NT2/D1 (cell line): Measurements from ENCODE around the gene ZFHX3.

Source experiments
- DNase-seq: peaks from one replicate; pipeline ENCODE4 v3.0.0-alpha.2; 2011; ENCODE audit warnings: low read depth, low spot score
- H3K27me3 ChIP-seq: 2 replicates; pipeline ENCODE4 v1.6.0; 2011; ENCODE audit warnings: mild to moderate bottlenecking; ENCODE audit not compliant: insufficient read length, insufficient read depth
- H3K36me3 ChIP-seq: 2 replicates; pipeline ENCODE4 v1.6.1; 2011; ENCODE audit warnings: mild to moderate bottlenecking, low read length, mixed read lengths; ENCODE audit not compliant: insufficient read depth, insufficient read length
- H3K4me1 ChIP-seq: 2 replicates; pipeline ENCODE4 v1.5.1; 2011; ENCODE audit not compliant: insufficient read depth, insufficient read length
- H3K4me3 ChIP-seq: 2 replicates; pipeline ENCODE4 v1.5.1; 2011; ENCODE audit warnings: low read depth; ENCODE audit not compliant: insufficient read length
- H3K9ac ChIP-seq: 2 replicates; pipeline ENCODE4 v1.6.0; 2011; ENCODE audit warnings: low read depth; ENCODE audit not compliant: insufficient read length
- H3K9me3 ChIP-seq: 2 replicates; pipeline ENCODE4 v1.5.1; 2011; ENCODE audit warnings: mild to moderate bottlenecking, low read length; ENCODE audit not compliant: insufficient read depth
- SUZ12 ChIP-seq: IDR thresholded peaks from 2 replicates; pipeline ENCODE4 v1.6.1; 2011; ENCODE audit not compliant: insufficient read length, insufficient read depth; ENCODE audit errors: extremely low read depth
- YY1 ChIP-seq: IDR thresholded peaks from 2 replicates; pipeline ENCODE4 v1.6.1; 2011; ENCODE audit not compliant: insufficient read length, insufficient read depth
- ZNF274 ChIP-seq: IDR thresholded peaks from 2 replicates; pipeline ENCODE4 v1.6.1; 2011; ENCODE audit warnings: mild to moderate bottlenecking, low read depth, low read length

Gene ZFHX3

GRCh38 chr16:72829846-72830775, 217.8 kb downstream of the ZFHX3 start:
- Histone ChIP-seq H3K9ac (no peak overlapping the region), H3K36me3 (peaks cover 4% of the 10 kb centered on the region), H3K27me3 (no peaks in the 10 kb centered on the region), H3K9me3 (no peaks in the 10 kb centered on the region), H3K4me3 (no peak overlapping the region), H3K4me1 (peaks cover 5% of the 10 kb centered on the region)
- TF ChIP-seq ZNF274, result no peak
- no peak for TF ChIP-seq SUZ12
- no peak for TF ChIP-seq YY1
- no peak for DNase-seq

DNA sequence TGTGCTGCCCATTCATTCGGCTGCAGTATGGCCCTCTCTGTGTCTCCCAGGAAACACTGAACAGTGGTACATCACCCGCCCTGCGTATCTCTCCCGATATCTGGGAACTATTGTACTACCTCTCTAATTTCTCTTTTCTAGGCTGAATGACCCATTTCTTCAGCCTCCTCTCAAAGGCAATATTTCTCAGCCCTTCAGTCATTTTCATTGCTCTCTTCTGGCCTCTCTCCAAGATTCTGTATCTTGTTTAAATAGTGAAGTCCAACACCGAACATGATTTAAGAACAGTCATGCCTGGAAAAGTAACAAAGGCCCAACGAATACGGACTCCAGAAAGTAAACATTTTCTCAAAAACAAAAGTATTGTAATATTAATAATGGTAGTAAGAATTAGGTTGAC, 220.1 kb downstream of the ZFHX3 start:
- Histone ChIP-seq H3K4me3 (no peak overlapping the region), H3K36me3 (peaks cover 4% of the 10 kb centered on the region), H3K9me3 (no peaks in the 10 kb centered on the region), H3K4me1 (peaks cover 2% of the 10 kb centered on the region), H3K9ac (no peak overlapping the region), H3K27me3 (no peaks in the 10 kb centered on the region)
- TF ChIP-seq ZNF274 (no peak), SUZ12 (no peak), YY1 (no peak)
- no peak for DNase-seq

DNA sequence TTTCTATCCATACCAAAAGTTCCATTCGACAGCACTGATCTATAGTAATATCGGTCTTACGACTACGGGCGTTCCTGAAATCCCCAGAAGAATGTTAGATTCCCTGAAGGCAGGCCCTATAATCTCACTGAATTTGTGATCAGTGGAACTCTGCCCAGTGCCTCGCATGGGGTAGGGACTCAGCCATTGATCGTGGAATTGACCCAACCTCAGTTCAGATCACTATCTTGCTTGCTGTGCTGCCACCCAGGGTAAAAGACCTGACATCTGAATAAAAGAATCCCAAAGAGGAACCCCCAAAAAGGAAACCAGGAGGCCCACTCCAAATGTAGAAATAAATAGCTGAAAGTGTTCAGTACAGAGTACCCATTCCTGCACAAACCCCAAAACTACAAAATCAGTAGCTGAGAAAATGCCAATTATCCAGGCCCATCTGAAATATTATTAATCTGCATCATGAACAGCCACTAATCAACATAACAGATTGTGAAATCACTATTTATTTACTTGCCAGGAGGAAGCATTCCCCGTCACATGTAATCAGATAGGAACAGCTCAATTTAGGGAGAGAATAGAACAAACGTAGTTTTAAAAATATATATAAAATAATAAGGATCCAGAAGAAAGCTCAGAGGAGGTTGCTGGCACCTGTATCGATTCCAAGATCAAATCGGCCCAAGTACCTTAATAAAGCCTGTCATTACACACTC, 221.9 kb downstream of the ZFHX3 start:
- Histone ChIP-seq H3K9me3 (no peaks in the 10 kb centered on the region), H3K9ac (no peak overlapping the region), H3K4me3 (no peak overlapping the region), H3K36me3 (peaks cover 4% of the 10 kb centered on the region), H3K27me3 (no peaks in the 10 kb centered on the region), H3K4me1 (peaks cover 2% of the 10 kb centered on the region)
- no peak for DNase-seq
- TF ChIP-seq YY1 (no peak), ZNF274 (no peak), SUZ12 (no peak)

DNA sequence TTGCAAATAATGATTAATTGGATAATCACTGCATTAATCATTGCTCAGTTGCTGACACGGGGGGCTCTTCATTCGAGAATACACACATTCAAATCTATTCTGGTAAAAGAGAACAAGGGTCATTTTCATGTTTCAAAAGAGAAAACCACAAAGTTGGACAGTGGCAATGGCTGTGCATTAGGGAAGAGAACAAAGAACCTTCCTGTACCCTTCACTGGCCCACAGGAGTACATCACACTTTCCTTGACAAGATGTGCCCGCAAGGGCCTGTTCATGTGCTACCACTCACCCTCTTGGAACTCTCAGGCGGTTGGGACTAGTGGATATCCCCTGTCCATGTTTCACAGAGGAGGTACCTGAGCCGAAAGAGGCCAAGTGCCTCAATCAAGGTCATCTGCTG, 223.2 kb downstream of the ZFHX3 start:
- DNase-seq, result no peak
- no peak for TF ChIP-seq YY1
- no peak for TF ChIP-seq SUZ12
- TF ChIP-seq ZNF274, result no peak
- H3K36me3 ChIP-seq, result peaks cover 4% of the 10 kb centered on the region
- H3K9me3 ChIP-seq, result no peaks in the 10 kb centered on the region
- peaks cover 2% of the 10 kb centered on the region for H3K4me1 ChIP-seq
- no peak overlapping the region for H3K9ac ChIP-seq
- no peaks in the 10 kb centered on the region for H3K27me3 ChIP-seq
- H3K4me3 ChIP-seq, result no peak overlapping the region

DNA sequence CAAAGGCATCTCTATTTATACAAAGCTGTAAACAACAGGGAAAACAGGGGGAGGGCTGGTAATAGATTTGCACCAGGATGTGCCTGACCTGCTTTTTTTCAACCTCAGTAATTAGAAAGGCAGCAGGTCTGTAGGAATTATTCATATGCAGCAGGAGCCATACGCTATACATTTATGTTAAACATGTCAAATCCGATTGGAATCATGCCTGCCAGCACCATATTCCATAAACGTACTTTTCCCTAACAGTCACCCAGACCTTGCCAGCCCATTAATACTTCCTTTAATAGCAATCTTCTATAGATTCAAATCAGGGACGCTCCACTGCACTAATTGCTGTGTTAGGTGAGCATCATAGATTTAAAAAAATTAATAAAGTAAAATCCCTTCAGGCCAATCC, 223.9 kb downstream of the ZFHX3 start:
- no peak overlapping the region for H3K9ac ChIP-seq
- no peak for DNase-seq
- H3K4me3 ChIP-seq, result no peak overlapping the region
- peaks cover 4% of the 10 kb centered on the region for H3K36me3 ChIP-seq
- no peaks in the 10 kb centered on the region for H3K27me3 ChIP-seq
- no peaks in the 10 kb centered on the region for H3K9me3 ChIP-seq
- H3K4me1 ChIP-seq, result peaks cover 2% of the 10 kb centered on the region
- TF ChIP-seq YY1 (no peak), ZNF274 (no peak), SUZ12 (no peak)

DNA sequence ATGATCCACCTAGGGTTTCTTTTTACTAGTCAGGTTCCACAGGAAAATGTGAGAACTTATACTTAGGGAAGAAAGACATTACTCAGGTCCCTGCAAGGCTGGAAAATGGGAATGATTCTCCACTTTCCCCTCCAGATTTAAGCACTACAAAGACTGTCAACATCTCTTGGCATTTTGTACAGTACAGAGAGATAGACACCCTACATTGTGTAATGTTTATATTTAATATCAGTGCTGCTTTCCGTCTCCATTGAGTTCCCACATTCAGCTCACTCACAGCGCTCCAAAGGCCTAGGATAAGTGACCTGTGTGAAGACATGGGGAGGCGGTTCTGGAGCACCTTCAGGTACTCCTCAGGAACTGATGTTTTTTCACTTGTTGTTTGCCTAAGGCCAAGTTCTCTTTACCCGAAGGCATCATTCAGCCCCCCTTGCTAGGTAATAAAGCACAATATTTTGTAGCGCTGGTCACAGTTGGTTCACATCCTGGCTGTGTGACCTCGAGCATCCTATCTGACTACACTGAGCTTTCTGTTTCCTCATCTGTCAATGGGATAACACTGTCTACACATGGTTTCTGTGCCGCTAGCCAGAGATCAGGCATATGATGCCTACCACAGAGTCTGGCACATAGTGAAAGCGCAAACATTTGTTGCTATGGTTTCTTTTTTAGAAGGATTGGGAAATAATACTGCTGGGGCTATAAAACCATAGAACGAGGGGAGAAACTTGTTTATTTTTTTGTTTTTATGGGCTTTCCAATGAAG, 226.6 kb downstream of the ZFHX3 start:
- no peak for DNase-seq

DNA sequence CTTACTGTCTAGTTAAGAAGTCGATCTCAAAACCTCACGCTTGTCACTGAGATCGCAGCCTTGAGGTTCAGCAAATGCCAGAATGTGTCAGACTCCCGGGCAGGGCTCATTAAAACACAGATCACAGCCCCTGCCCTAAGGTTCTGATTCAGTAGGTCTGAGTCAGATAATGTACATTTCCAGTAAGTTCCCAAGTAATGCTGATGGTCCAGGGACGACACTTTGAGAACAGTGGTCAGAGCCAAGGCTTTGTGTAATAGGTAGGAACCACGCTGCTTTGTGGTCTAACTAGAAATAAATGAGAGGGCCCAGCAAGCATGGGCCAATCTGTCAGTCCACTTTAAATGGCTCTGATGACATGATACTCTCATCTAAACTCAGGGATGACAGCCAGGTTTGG, 228.6 kb downstream of the ZFHX3 start:
- no peak overlapping the region for H3K9ac ChIP-seq
- TF ChIP-seq YY1 (no peak), ZNF274 (no peak), SUZ12 (no peak)
- H3K4me3 ChIP-seq, result no peak overlapping the region
- H3K36me3 ChIP-seq, result no peaks in the 10 kb centered on the region
- no peaks in the 10 kb centered on the region for H3K27me3 ChIP-seq
- no peak for DNase-seq
- H3K9me3 ChIP-seq, result no peaks in the 10 kb centered on the region
- H3K4me1 ChIP-seq, result no peaks in the 10 kb centered on the region

More for the DNA sequence above, 226.6 kb downstream of the ZFHX3 start:
- Histone ChIP-seq H3K9me3 (no peaks in the 10 kb centered on the region), H3K4me3 (no peak overlapping the region), H3K27me3 (no peaks in the 10 kb centered on the region), H3K36me3 (no peaks in the 10 kb centered on the region), H3K4me1 (no peaks in the 10 kb centered on the region), H3K9ac (no peak overlapping the region)
- TF ChIP-seq SUZ12 (no peak), ZNF274 (no peak), YY1 (no peak)
